Lung (tissue), 16 donors: ENCODE data around the gene TAX1BP3. TPM values are rescaled to one million over a fixed set of nuclear protein-coding genes. Genes with fewer than 3 reads are reported as not detected.

Experiments used
- ATAC-seq: fragments of 200-7000 bp; cut with Tn5 transposase; one replicate; pipeline ENCODE4 v1.9.1; 2020; ENCODE audit warnings: moderate number of reproducible peaks; ENCODE audit not compliant: insufficient read depth, low FRiP score
- DNase-seq, 3 donors: peaks; one replicate each; pipeline ENCODE4 v3.0.0-alpha.2; 2013 to 2017
- H3K27ac ChIP-seq, 2 donors: one replicate each; pipeline ENCODE4 v1.5.1; 2013; ENCODE audit warnings: mild to moderate bottlenecking in 2 of 2, moderate library complexity in 2 of 2, control low read depth in 1 of 2, inconsistent platforms in 1 of 2, low read depth in 1 of 2, low read length in 1 of 2
- H3K27me3 ChIP-seq, 3 donors: one replicate each; pipeline ENCODE4 v1.5.1; 2013; ENCODE audit warnings: low read length in 2 of 3; ENCODE audit not compliant: control insufficient read depth in 3 of 3, insufficient read depth in 3 of 3
- H3K36me3 ChIP-seq, 4 donors: one replicate each; pipeline ENCODE4 v1.5.1; 2013; ENCODE audit warnings: low read length in 4 of 4, mild to moderate bottlenecking in 1 of 4, moderate library complexity in 1 of 4; ENCODE audit not compliant: control insufficient read depth in 4 of 4, insufficient read depth in 4 of 4
- H3K4me1 ChIP-seq, 5 donors: one replicate each; pipeline ENCODE4 v1.5.1; 2013; ENCODE audit warnings: low read length in 5 of 5, mild to moderate bottlenecking in 2 of 5, moderate library complexity in 1 of 5; ENCODE audit not compliant: control insufficient read depth in 5 of 5, insufficient read depth in 5 of 5
- H3K4me3 ChIP-seq: one replicate; pipeline ENCODE4 v1.5.1; 2013; ENCODE audit warnings: mild to moderate bottlenecking, control low read depth, moderate library complexity
- H3K9ac ChIP-seq, 2 donors: one replicate each; pipeline ENCODE4 v1.5.1; 2013; ENCODE audit warnings: low read length in 2 of 2, control low read depth in 1 of 2; ENCODE audit not compliant: insufficient read depth in 1 of 2
- H3K9me3 ChIP-seq, 4 donors: one replicate each; pipeline ENCODE4 v1.5.1; 2013; ENCODE audit warnings: low read length in 3 of 4, mild to moderate bottlenecking in 1 of 4, moderate library complexity in 1 of 4; ENCODE audit not compliant: control insufficient read depth in 4 of 4, insufficient read depth in 3 of 4
- WGBS, 2 donors: extraction: QIAGEN DNeasy Blood & Tissue Kit; methylation state at CpG; one replicate each; pipeline ENCODE4 v1.1.7; 2013; 5-methylcytosine and 5-hydroxymethylcytosine counted together
- long read RNA-seq, 5 donors: transcript quantifications; one replicate each; lab custom pipeline, GENCODE V29; 2026
- polyA plus RNA-seq, 2 donors: library from polyadenylated mRNA; stranded (reverse); fragments of 200-250 nt; gene quantifications; one replicate each; pipeline ENCODE4 v1.2.1, GENCODE V29; 2013
- total RNA-seq, 2 donors: library from RNA; depleted of rRNA in 1 of 2; stranded (reverse); fragments of >200 nt in 1 of 2; gene quantifications; one replicate each; pipeline ENCODE4 v1.2.1, GENCODE V29; 2014 to 2021
- TF ChIP-seq, protein P1 (sequence below): IDR thresholded peaks from 2 replicates; pipeline ENCODE4 v1.5.1; 2012; ENCODE audit warnings: mild to moderate bottlenecking; ENCODE audit errors: control extremely low read depth, extremely low read depth
- donor health status: control.
- donor health status: control.
- donor health status: Bipolar disorder and iron deficiency.
- donor health status: healthy.
- donor health status: DM: yes; HTN: yes; CAD: no.

TAX1BP3 gene, protein sequence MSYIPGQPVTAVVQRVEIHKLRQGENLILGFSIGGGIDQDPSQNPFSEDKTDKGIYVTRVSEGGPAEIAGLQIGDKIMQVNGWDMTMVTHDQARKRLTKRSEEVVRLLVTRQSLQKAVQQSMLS
- 100 to 1,000 TPM in 1 of 2 donors, 10 to 100 TPM in 1; 71.0 to 146 TPM for total RNA-seq
- 100 to 1,000 TPM in 1 of 2 donors, 10 to 100 TPM in 1; 69.7 to 123 TPM for polyA plus RNA-seq
- long read RNA-seq, donor 1, transcript TAX1BP3-201 (4 exons, 1,377 nt), result major isoform, 14 of 36 reads
- long read RNA-seq, donor 1, partial matches to known transcripts, result 0 of 36 reads
- long read RNA-seq, donor 1, other reads (novel, unspliced or antisense), result 22 of 36 reads
- long read RNA-seq, donor 2, transcript TAX1BP3-201 (4 exons, 1,377 nt), result major isoform, 12 of 17 reads
- long read RNA-seq, donor 2, partial matches to known transcripts, result 0 of 17 reads
- long read RNA-seq, donor 2, other reads (novel, unspliced or antisense), result 5 of 17 reads
- long read RNA-seq, donor 3, transcript TAX1BP3-201 (4 exons, 1,377 nt), result major isoform, 11 of 17 reads
- long read RNA-seq, donor 3, partial matches to known transcripts, result 0 of 17 reads
- long read RNA-seq, donor 3, other reads (novel, unspliced or antisense), result 6 of 17 reads
- long read RNA-seq, donor 4, transcript TAX1BP3-201 (4 exons, 1,377 nt), result major isoform, 9 of 9 reads
- long read RNA-seq, donor 4, partial matches to known transcripts, result 0 of 9 reads
- long read RNA-seq, donor 4, other reads (novel, unspliced or antisense), result 0 of 9 reads
- long read RNA-seq, donor 5, transcript TAX1BP3-201 (4 exons, 1,377 nt), result major isoform, 16 of 63 reads
- long read RNA-seq, donor 5, partial matches to known transcripts, result 23 of 63 reads
- long read RNA-seq, donor 5, other reads (novel, unspliced or antisense), result 22 of 63 reads

DNA sequence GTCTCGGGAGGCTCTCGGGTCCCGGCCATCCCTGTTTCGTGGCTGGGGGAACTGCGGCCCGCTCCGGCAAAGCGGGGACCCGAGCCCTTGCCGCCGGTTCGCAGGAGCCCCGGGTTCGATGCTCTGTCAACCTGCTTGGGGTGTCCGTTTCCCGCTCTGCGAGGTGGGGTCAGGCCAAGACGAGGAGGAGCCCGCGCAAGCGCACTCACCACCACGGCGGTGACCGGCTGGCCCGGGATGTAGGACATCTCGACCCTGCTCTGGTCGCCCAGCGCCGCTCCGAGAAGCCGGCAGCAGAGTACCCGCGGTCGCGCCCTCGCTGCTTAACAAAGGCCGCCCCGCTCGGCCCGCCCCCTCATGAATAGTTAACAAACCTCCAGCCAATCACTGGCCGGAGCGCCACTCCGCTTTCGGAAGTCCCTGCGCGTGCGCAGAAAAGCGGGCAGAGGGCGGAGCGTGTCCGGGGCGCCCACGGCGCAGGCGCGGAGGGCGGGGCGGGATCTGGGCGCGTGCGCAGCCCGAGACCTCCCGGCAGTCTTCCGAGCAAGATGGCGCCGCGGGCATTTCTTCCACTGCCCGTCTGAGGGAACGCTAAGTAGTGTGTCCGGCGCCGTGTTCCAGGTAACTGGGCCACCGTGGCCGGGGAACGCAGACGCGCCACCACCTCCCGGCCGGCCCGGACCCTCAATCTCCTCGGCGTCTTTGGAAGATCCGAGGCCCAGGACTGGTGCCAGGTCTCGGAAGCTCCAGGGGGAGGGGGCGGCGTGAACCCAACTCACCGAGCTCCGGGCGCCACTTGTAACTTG is at the start of gene TAX1BP3, which contains the start of gene EMC6:
Gene TAX1BP3 (minus strand): TSS at position 300 of the 806 bp plus-strand sequence. CDS start 52 bp downstream, at position 248.
Gene EMC6 (plus strand): TSS at position 534 of the 806 bp plus-strand sequence. CDS start 335 bp downstream, outside the sequence.
- Histone ChIP-seq H3K4me3 (peak within 1 kb of the TSS; percentile 96), H3K4me1 (peaks cover 4 to 26% (median 9%) of the 10 kb centered on the region in 5 donors), H3K27ac (peak within 1 kb of the TSS; percentile 99 to 100), H3K27me3 (no peaks in the 10 kb centered on the region), H3K9me3 (no peaks in the 10 kb centered on the region), H3K9ac (peak within 1 kb of the TSS; percentile 81 to 92), H3K36me3 (peaks cover 3 to 21% (median 10%) of the 10 kb centered on the region in 4 donors)
- ATAC-seq, result peak; percentile 93
- 0% methylated on average over 81 to 89 of the region's 89 CpGs for WGBS, 2 donors
- TF ChIP-seq, protein P1, sequence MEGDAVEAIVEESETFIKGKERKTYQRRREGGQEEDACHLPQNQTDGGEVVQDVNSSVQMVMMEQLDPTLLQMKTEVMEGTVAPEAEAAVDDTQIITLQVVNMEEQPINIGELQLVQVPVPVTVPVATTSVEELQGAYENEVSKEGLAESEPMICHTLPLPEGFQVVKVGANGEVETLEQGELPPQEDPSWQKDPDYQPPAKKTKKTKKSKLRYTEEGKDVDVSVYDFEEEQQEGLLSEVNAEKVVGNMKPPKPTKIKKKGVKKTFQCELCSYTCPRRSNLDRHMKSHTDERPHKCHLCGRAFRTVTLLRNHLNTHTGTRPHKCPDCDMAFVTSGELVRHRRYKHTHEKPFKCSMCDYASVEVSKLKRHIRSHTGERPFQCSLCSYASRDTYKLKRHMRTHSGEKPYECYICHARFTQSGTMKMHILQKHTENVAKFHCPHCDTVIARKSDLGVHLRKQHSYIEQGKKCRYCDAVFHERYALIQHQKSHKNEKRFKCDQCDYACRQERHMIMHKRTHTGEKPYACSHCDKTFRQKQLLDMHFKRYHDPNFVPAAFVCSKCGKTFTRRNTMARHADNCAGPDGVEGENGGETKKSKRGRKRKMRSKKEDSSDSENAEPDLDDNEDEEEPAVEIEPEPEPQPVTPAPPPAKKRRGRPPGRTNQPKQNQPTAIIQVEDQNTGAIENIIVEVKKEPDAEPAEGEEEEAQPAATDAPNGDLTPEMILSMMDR, result no peak
- peak; percentile 99 for DNase-seq

DNA sequence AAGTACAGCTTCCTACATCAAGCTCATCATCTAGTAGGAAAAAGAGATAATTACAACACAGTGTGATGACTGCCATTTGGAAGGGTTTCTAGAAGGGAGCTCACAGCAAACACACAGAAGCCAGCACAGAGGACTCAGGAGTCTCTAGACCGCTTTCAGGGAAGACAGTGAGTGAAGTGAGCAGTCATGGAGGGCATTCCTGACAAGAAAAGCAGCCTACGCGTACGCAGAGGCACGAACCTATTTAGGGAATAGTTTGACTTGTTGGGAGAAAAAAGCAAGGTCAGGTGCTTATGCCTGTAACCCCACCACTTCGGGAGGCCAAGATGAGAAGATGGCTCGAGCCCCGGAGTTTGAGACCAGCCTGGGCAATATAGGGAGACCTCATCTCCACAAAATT is 46.9 kb upstream of the TAX1BP3 start:
- DNase-seq, result no peak
- peaks cover 0 to 3% (median 0%) of the 10 kb centered on the region in 5 donors for H3K4me1 ChIP-seq
- no peak for ATAC-seq

DNA sequence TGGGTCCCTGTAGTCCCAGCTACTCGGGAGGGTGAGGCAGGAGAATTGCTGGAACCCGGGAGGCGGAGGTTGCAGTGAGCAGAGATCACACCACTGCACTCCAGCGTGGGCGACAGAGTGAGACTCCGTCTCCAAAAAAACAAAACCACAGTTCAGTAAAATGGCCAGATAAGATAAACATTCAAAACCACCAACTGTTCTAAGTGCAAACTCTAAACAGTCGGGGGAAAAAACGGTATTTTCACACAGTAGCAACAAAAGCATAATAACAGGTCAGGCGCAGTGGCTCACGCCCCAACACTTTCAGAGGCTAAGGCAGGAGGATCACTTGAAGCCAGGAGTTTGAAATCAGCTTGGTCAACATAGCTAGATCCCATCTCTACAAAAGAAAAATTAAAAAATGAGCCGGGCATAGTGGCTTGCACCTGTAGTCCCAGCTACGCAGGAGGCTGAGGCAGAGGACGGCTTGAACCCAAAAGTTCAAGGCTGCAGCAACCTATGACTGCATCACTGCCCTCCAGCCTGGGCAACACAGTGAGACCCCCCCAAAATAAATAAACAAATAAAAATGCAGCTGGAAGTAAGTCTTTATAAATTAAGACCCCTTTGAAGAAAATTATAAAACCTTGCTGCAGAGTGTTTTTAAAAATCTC is 44.6 kb upstream of the TAX1BP3 start:
- Histone ChIP-seq H3K27ac (no peak overlapping the region), H3K4me3 (no peak overlapping the region), H3K4me1 (peaks cover 0 to 6% (median 2%) of the 10 kb centered on the region in 5 donors), H3K9me3 (no peaks in the 10 kb centered on the region), H3K36me3 (peaks cover 13 to 29% (median 23%) of the 10 kb centered on the region in 4 donors), H3K27me3 (no peaks in the 10 kb centered on the region), H3K9ac (no peak overlapping the region)
- ATAC-seq (no peak), DNase-seq (no peak)
- 66 to 72% methylated on average over 13 of the region's 13 CpGs for WGBS, 2 donors
- TF ChIP-seq, protein P1, result no peak

More for the DNA sequence above, 46.9 kb upstream of the TAX1BP3 start:
- Histone ChIP-seq H3K27ac (no peak overlapping the region), H3K9ac (no peak overlapping the region), H3K9me3 (no peaks in the 10 kb centered on the region), H3K36me3 (peaks cover 17 to 43% (median 27%) of the 10 kb centered on the region in 4 donors), H3K4me3 (no peak overlapping the region), H3K27me3 (no peaks in the 10 kb centered on the region)
- TF ChIP-seq, protein P1, result no peak
- 84 to 97% methylated on average over 8 of the region's 8 CpGs for WGBS, 2 donors
